IPS-15b (cell line): ENCODE data around the gene WDR18.

Source experiments
- H3K27me3 ChIP-seq: one replicate; pipeline ENCODE4 v1.6.1; 2013; ENCODE audit warnings: low read length; ENCODE audit not compliant: control insufficient read depth, insufficient read depth
- H3K36me3 ChIP-seq: one replicate; pipeline ENCODE4 v1.6.1; 2013; ENCODE audit warnings: low read length; ENCODE audit not compliant: control insufficient read depth, insufficient read depth
- H3K4me1 ChIP-seq: one replicate; pipeline ENCODE4 v1.6.1; 2013; ENCODE audit warnings: mild to moderate bottlenecking, low read length; ENCODE audit not compliant: control insufficient read depth, insufficient read depth
- H3K4me3 ChIP-seq: one replicate; pipeline ENCODE4 v1.5.1; 2013; ENCODE audit warnings: low read depth, low read length
- H3K9ac ChIP-seq: one replicate; pipeline ENCODE4 v1.6.1; 2013; ENCODE audit warnings: low read depth, mild to moderate bottlenecking, low read length
- H3K9me3 ChIP-seq: one replicate; pipeline ENCODE4 v1.6.1; 2013; ENCODE audit warnings: mild to moderate bottlenecking, low read length; ENCODE audit not compliant: control insufficient read depth, insufficient read depth

WDR18 gene

DNA sequence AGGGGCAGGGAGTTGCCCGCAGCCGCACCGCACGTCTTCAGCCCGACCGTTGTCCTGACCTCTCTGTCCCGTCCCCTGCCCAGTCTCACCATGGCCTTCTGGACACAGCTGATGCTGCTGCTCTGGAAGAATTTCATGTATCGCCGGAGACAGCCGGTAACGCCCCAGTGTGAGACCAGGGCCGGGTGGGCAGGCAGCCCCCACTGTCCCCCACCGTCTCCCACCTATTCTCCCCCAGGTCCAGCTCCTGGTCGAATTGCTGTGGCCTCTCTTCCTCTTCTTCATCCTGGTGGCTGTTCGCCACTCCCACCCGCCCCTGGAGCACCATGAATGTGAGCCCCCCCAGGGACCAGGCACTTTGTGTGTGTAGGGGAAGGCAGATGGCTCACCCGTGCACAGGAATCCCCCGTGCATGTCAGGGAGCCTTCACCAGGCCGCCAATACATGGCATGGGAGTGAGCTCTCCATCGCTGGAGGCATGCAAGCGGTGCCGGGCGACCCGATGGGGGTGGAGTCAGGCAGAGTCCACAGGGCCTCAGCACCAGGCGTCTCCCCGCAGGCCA, 57.2 kb downstream of the WDR18 start:
- no peak overlapping the region for H3K9ac ChIP-seq
- H3K4me3 ChIP-seq = peak overlapping the region; percentile 90
- no peaks in the 10 kb centered on the region for H3K27me3 ChIP-seq
- no peaks in the 10 kb centered on the region for H3K9me3 ChIP-seq
- H3K4me1 ChIP-seq = no peaks in the 10 kb centered on the region
- H3K36me3 ChIP-seq = peaks cover 24% of the 10 kb centered on the region

DNA sequence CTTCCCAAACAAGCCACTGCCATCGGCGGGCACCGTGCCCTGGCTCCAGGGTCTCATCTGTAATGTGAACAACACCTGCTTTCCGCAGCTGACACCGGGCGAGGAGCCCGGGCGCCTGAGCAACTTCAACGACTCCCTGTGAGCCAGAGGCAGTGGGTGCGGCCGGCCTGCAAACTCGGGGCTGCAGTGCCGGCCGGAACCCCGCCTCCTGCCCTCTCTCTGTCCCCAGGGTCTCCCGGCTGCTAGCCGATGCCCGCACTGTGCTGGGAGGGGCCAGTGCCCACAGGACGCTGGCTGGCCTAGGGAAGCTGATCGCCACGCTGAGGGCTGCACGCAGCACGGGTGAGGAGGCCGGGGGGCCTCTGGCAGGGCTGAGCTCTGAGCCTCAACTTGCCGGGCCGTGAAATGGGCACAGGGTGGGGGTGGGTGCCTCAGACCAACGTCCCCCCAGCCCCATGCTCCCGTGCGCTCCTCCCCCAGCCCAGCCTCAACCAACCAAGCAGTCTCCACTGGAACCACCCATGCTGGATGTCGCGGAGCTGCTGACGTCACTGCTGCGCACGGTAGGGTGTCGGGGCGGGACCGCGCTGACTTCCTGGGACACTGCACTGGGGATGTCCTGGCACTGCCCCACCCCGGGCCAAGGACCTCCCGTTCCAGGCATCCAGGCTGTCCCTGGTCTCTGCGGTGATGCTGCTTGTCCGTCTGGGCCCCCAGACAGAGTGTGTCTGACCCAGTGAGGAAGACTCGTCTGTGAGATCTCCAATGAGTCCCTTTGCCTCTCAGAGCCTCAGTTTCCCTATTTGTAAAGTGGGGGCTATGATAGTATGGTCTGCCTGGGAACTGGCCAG, 57.9 kb downstream of the WDR18 start:
- Histone ChIP-seq H3K4me1 (no peaks in the 10 kb centered on the region), H3K9me3 (no peaks in the 10 kb centered on the region), H3K9ac (no peak overlapping the region), H3K4me3 (no peak overlapping the region), H3K36me3 (peaks cover 25% of the 10 kb centered on the region), H3K27me3 (no peaks in the 10 kb centered on the region)

DNA sequence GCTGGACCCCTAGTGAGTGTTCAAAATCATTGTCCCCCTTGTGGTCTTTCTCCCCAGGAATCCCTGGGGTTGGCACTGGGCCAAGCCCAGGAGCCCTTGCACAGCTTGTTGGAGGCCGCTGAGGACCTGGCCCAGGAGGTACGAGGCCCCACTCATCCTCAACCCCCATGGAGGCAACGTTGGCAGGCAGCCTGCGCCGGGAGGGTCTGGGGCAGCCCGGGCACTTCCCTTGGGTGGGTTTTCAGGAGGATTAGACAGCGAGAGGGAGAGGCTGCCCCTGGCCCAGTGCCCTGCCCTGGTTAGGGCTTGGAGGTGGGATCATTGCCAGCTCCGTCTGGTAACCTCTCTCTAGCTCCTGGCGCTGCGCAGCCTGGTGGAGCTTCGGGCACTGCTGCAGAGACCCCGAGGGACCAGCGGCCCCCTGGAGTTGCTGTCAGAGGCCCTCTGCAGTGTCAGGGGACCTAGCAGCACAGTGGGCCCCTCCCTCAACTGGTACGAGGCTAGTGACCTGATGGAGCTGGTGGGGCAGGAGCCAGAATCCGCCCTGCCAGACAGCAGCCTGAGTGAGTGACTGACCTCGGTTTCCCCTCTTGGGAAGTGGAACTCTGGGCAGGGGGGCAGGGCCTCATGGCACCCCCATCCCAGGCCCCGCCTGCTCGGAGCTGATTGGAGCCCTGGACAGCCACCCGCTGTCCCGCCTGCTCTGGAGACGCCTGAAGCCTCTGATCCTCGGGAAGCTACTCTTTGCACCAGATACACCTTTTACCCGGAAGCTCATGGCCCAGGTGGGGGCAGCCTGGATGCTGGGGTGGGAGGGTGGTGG, 58.8 kb downstream of the WDR18 start:
- H3K4me1 ChIP-seq = no peaks in the 10 kb centered on the region

More for the DNA sequence above, 58.8 kb downstream of the WDR18 start:
- Histone ChIP-seq H3K27me3 (no peaks in the 10 kb centered on the region), H3K36me3 (peaks cover 19% of the 10 kb centered on the region), H3K9ac (no peak overlapping the region), H3K4me3 (no peak overlapping the region), H3K9me3 (no peaks in the 10 kb centered on the region)
